Hematopoietic multipotent progenitor cell treated with erythropoietin and hydrocortisone succinate and interleukin-3 and kit ligand, for 6 days (in vitro differentiated cells): ENCODE data around the gene HEPACAM2.

ENCODE experiments used
- DNase-seq: peaks from one replicate; pipeline ENCODE4 v3.0.0-alpha.2; 2015

HEPACAM2 gene

GRCh38 chr7:93226310-93226709 lies at the start of gene HEPACAM2:
TSS of gene HEPACAM2 (minus strand) at chr7:93226469.
- DNase-seq = no peak

- no peak for DNase-seq
These were observed 39.0 kb upstream of the HEPACAM2 start for GRCh38 chr7:93265220-93265619.

- peak; percentile 26 for DNase-seq
These were observed 36.3 kb upstream of the HEPACAM2 start for GRCh38 chr7:93262535-93262934.

- no peak for DNase-seq
These were observed 32.4 kb upstream of the HEPACAM2 start for GRCh38 chr7:93258661-93259060.

- no peak for DNase-seq
These were observed 23.4 kb upstream of the HEPACAM2 start for GRCh38 chr7:93249491-93250148.

- peak; percentile 67 for DNase-seq
These were observed 19.5 kb upstream of the HEPACAM2 start for GRCh38 chr7:93245525-93246432.

GRCh38 chr7:93242106-93242505 lies 15.8 kb upstream of the HEPACAM2 start:
- DNase-seq = peak; percentile 69

- no peak for DNase-seq
These were observed 13.6 kb upstream of the HEPACAM2 start for GRCh38 chr7:93239824-93240223.

- peak; percentile 79 for DNase-seq
These were observed 12.5 kb upstream of the HEPACAM2 start for GRCh38 chr7:93238748-93239147.

GRCh38 chr7:93238131-93238530 lies 11.9 kb upstream of the HEPACAM2 start:
- DNase-seq = no peak

GRCh38 chr7:93235541-93235940 lies 9.3 kb upstream of the HEPACAM2 start:
- DNase-seq = no peak

GRCh38 chr7:93232673-93233018 lies 6.4 kb upstream of the HEPACAM2 start:
- peak; percentile 63 for DNase-seq

GRCh38 chr7:93231799-93232672 lies 5.8 kb upstream of the HEPACAM2 start, which contains the start of gene VPS50:
TSS of gene VPS50 (plus strand) at chr7:93232366. CDS start at chr7:93232468, 102 bp downstream.
- DNase-seq = peak; percentile 99

GRCh38 chr7:93231259-93231658 lies 5.0 kb upstream of the HEPACAM2 start:
- peak; percentile 19 for DNase-seq

- peak; percentile 95 for DNase-seq
These were observed 2.0 kb upstream of the HEPACAM2 start for GRCh38 chr7:93228302-93228701.

- DNase-seq = peak; percentile 25
These were observed 6.4 kb downstream of the HEPACAM2 start for GRCh38 chr7:93219868-93220267.

- peak; percentile 59 for DNase-seq
These were observed 7.1 kb downstream of the HEPACAM2 start for GRCh38 chr7:93218997-93219827.

GRCh38 chr7:93212881-93213280 lies 13.4 kb downstream of the HEPACAM2 start:
- no peak for DNase-seq

GRCh38 chr7:93211228-93211818 lies 14.9 kb downstream of the HEPACAM2 start:
- DNase-seq = no peak

GRCh38 chr7:93205046-93205445 lies 21.2 kb downstream of the HEPACAM2 start:
- DNase-seq = no peak

- DNase-seq = no peak
These were observed 22.8 kb downstream of the HEPACAM2 start for GRCh38 chr7:93203496-93203895.
